ENCODE data around the gene MGLL. TPM values are rescaled to one million over a fixed set of nuclear protein-coding genes. Genes with fewer than 3 reads are reported as not detected.

The MGLL gene
- total RNA-seq, 1 experiment from 2014 or later = 12.6 TPM

DNA sequence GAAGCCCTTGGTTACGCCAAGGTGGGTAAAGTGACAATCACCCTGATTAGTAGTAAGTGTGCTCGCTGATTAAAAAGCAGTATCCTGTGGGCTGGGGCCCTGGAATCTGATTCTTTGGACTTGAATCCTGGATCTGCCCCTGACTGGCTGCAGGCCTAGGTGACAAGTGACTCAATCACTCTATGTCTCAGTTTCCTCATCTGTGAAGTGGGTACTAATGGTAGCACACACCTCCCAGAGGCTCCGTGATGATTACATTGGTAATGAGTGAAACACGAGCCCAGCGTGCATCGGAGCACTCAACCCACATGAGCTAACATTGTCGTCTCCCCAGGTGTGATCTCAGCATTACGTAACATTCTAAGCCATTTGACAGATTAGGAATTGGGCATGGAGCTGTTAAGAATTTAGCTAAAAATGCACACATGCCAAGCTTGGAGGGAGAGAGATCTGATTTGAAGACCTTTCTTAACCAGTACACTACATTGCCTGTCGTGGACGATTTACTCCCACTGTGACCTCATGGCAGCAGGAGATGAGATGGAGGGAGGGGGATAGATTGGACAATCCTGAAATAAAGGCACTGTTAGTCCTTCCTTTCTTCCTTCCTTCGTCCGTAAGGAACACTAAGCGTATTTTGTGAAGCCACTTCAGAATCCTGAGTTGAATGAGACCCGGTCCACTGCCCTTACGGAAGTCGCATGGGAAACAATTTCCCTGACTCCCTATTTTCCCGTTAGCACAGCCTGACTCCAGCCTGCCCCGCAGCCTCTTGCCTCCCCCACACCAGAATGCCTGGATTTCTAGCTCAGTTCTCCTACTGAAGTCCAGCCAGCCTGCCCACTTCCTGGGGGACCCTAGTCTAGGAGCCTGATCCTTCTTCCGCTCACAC is 32.1 kb downstream of the MGLL start:
- DNase-seq (ENCODE audit: unreplicated experiment) = no peak
- no peaks in the 10 kb centered on the region for H3K36me3 Mint-ChIP-seq (ENCODE audit: insufficient read depth, unreplicated experiment)
- ChIA-PET CTCF (interaction anchor here (0.6 to 1.6 kb wide), 6 partner anchors 18 to 218 kb away, joined by 3 to 4 read pairs (median 3); no protein-coding TSS in a partner anchor), POLR2A (interaction anchor here (1.3 to 1.6 kb wide), 3 partner anchors 13 to 36 kb away, joined by 3 read pairs; no protein-coding TSS in a partner anchor)
- BruUV-seq (replicated peaks) = no TSS peak
- peak overlapping the region; percentile 81 for H3K27ac Mint-ChIP-seq (ENCODE audit: low read depth, unreplicated experiment)
- intact Hi-C loops (cut with micrococcal nuclease) = no loop called here
- H3K4me3 Mint-ChIP-seq (ENCODE audit: unreplicated experiment) = no peak overlapping the region
- no peaks in the 10 kb centered on the region for H3K27me3 Mint-ChIP-seq (ENCODE audit: insufficient read depth, unreplicated experiment)
- no peaks in the 10 kb centered on the region for H3K9me3 Mint-ChIP-seq (ENCODE audit: unreplicated experiment)
- H3K4me1 Mint-ChIP-seq (ENCODE audit: insufficient read depth, unreplicated experiment) = peaks cover 30% of the 10 kb centered on the region
- TF ChIP-seq, protein P1, sequence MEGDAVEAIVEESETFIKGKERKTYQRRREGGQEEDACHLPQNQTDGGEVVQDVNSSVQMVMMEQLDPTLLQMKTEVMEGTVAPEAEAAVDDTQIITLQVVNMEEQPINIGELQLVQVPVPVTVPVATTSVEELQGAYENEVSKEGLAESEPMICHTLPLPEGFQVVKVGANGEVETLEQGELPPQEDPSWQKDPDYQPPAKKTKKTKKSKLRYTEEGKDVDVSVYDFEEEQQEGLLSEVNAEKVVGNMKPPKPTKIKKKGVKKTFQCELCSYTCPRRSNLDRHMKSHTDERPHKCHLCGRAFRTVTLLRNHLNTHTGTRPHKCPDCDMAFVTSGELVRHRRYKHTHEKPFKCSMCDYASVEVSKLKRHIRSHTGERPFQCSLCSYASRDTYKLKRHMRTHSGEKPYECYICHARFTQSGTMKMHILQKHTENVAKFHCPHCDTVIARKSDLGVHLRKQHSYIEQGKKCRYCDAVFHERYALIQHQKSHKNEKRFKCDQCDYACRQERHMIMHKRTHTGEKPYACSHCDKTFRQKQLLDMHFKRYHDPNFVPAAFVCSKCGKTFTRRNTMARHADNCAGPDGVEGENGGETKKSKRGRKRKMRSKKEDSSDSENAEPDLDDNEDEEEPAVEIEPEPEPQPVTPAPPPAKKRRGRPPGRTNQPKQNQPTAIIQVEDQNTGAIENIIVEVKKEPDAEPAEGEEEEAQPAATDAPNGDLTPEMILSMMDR (IDR thresholded peaks at IDR 0.05; ENCODE audit: unreplicated experiment) = no peak

DNA sequence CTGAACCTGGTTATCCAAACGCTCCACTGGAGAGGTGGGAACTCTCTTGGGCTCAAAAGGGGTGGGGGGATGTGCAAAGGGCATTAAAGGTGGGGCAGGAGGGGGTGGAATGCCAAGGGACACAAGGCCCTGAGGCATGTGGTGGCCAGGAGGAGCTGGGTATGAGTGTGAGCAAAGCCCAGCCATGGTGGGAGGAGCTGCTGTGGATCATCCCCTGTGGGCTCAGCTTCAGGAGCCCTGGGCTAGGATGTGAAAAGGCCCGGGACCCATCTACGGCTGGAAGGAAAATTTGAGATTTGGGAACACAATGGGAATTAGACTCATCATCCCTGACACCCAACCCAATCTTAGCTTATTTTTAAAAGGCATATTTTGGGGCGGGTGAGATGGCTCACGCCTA is 33.3 kb downstream of the MGLL start:
- CTCF ChIA-PET = no interaction called here
- DNase-seq (ENCODE audit: unreplicated experiment) = no peak
- H3K4me3 Mint-ChIP-seq (ENCODE audit: unreplicated experiment) = no peak overlapping the region
- peak overlapping the region; percentile 81 for H3K27ac Mint-ChIP-seq (ENCODE audit: low read depth, unreplicated experiment)
- H3K36me3 Mint-ChIP-seq (ENCODE audit: insufficient read depth, unreplicated experiment) = no peaks in the 10 kb centered on the region
- no peaks in the 10 kb centered on the region for H3K9me3 Mint-ChIP-seq (ENCODE audit: unreplicated experiment)
- peaks cover 30% of the 10 kb centered on the region for H3K4me1 Mint-ChIP-seq (ENCODE audit: insufficient read depth, unreplicated experiment)
- POLR2A ChIA-PET = interaction anchor here (0.9 to 1.6 kb wide), 2 partner anchors 37 to 79 kb away, joined by 3 read pairs; no protein-coding TSS in a partner anchor
- TF ChIP-seq, protein P1 (IDR thresholded peaks at IDR 0.05; ENCODE audit: unreplicated experiment) = no peak
- no peaks in the 10 kb centered on the region for H3K27me3 Mint-ChIP-seq (ENCODE audit: insufficient read depth, unreplicated experiment)
- BruUV-seq (replicated peaks) = no TSS peak
- intact Hi-C loops (cut with micrococcal nuclease) = no loop called here

DNA sequence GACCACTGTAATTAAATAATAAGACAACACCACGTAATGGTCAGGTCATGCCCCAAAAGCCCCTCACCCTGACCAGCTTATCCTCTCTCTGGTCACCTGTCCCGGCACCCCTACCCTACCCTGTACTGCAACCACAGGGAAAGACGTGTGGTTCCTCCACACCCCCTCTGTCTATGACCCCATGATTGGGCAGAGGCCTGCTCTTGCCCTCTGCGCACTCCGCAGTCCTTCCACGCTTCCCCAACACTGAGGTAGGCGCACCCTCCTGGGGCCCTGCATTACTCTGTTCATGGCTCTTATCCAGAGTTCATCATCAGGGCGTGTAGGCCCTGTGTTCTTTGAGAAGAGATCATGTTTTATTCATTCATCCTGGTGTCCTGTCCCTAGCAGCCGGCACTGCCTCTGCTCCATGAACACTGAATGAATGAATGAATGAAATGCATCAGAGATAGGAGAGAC is 33.8 kb downstream of the MGLL start:
- BruUV-seq (replicated peaks) = no TSS peak
- TF ChIP-seq, protein P1 (IDR thresholded peaks at IDR 0.05; ENCODE audit: unreplicated experiment) = no peak
- Mint-ChIP-seq H3K27me3 (ENCODE audit: insufficient read depth, unreplicated experiment) (no peaks in the 10 kb centered on the region), H3K4me1 (ENCODE audit: insufficient read depth, unreplicated experiment) (peaks cover 30% of the 10 kb centered on the region), H3K36me3 (ENCODE audit: insufficient read depth, unreplicated experiment) (no peaks in the 10 kb centered on the region), H3K27ac (ENCODE audit: low read depth, unreplicated experiment) (no peak overlapping the region), H3K9me3 (ENCODE audit: unreplicated experiment) (no peaks in the 10 kb centered on the region), H3K4me3 (ENCODE audit: unreplicated experiment) (no peak overlapping the region)
- intact Hi-C loops (cut with micrococcal nuclease) = no loop called here
- POLR2A ChIA-PET = interaction anchor here (0.9 to 1.6 kb wide), 2 partner anchors 38 to 79 kb away, joined by 3 read pairs; no protein-coding TSS in a partner anchor
- no peak for DNase-seq (ENCODE audit: unreplicated experiment)
- CTCF ChIA-PET = no interaction called here

GRCh38 chr3:127787571-127788365 is 34.5 kb downstream of the MGLL start:
- TF ChIP-seq, protein P1 (IDR thresholded peaks at IDR 0.05; ENCODE audit: unreplicated experiment) = no peak
- intact Hi-C loops (cut with micrococcal nuclease) = no loop called here
- Mint-ChIP-seq H3K4me1 (ENCODE audit: insufficient read depth, unreplicated experiment) (peaks cover 30% of the 10 kb centered on the region), H3K4me3 (ENCODE audit: unreplicated experiment) (no peak overlapping the region), H3K9me3 (ENCODE audit: unreplicated experiment) (no peaks in the 10 kb centered on the region), H3K27me3 (ENCODE audit: insufficient read depth, unreplicated experiment) (no peaks in the 10 kb centered on the region), H3K27ac (ENCODE audit: low read depth, unreplicated experiment) (no peak overlapping the region), H3K36me3 (ENCODE audit: insufficient read depth, unreplicated experiment) (no peaks in the 10 kb centered on the region)
- DNase-seq (ENCODE audit: unreplicated experiment) = no peak
- ChIA-PET CTCF (no interaction called here), POLR2A (no interaction called here)
- no TSS peak for BruUV-seq (replicated peaks)

Data from MCF 10A (cell line).